Left lobe of liver (tissue), 2 donors: ENCODE measurements around the gene GSN. TPM values are rescaled to one million over a fixed set of nuclear protein-coding genes. Genes with fewer than 3 reads are reported as not detected.
A peak's percentile ranks its signal among the peaks of the same experiment; 100 is the strongest.

ENCODE experiments used
- ATAC-seq: fragments of 200-7000 bp; cut with Tn5 transposase; one replicate; pipeline ENCODE4 v1.9.1; 2020; ENCODE audit warnings: mild to moderate bottlenecking, moderate library complexity
- DNase-seq: peaks from one replicate; pipeline ENCODE4 v3.0.0-alpha.2; 2020; ENCODE audit warnings: low spot score
- total RNA-seq: library from RNA; stranded (reverse); gene quantifications from one replicate; pipeline ENCODE4 v1.2.1, GENCODE V29; 2021
- donor health status: DM: no; HTN: no; CAD: no; lungs with moderate emphysema.
- donor health status: DM: no; HTN: yes; CAD: no.

GSN gene
- total RNA-seq, 1 donor from 2014 or later: 30.8 TPM

DNA sequence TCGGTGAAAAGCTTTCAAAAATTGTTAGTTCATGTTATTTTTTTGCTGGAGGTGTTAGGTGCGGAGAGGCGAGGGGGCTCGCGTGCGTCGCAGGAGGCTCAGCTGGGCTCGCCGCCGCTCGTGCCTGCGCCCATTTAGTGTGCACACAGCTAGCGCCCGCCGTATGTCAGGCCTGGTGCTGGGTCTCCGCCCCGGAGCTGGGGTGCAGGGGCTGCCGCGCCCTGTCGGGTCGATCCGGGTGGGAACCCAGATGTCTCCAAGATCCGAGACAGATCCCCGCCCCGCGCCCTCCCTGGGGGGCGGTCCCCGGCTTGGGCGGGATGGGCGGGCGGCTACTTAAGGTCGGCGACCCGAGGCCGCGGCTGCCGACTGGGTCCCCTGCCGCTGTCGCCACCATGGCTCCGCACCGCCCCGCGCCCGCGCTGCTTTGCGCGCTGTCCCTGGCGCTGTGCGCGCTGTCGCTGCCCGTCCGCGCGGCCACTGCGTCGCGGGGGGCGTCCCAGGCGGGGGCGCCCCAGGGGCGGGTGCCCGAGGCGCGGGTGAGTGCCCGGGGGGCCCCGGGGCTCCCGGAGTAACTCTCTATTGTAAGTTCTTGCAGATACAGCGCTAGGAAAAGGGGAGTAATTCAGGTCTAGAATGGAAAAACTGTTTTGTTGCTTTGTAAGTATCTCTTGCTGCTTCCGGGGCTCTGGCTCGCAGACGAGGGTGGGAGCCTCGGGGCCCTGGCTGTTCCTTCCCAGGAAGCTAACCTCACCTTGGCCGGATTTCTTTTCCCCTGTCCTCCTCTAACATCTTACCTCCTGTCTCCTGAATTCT lies 31.7 kb downstream of the GSN start:
- DNase-seq (no peak), ATAC-seq (peak; percentile 53)

DNA sequence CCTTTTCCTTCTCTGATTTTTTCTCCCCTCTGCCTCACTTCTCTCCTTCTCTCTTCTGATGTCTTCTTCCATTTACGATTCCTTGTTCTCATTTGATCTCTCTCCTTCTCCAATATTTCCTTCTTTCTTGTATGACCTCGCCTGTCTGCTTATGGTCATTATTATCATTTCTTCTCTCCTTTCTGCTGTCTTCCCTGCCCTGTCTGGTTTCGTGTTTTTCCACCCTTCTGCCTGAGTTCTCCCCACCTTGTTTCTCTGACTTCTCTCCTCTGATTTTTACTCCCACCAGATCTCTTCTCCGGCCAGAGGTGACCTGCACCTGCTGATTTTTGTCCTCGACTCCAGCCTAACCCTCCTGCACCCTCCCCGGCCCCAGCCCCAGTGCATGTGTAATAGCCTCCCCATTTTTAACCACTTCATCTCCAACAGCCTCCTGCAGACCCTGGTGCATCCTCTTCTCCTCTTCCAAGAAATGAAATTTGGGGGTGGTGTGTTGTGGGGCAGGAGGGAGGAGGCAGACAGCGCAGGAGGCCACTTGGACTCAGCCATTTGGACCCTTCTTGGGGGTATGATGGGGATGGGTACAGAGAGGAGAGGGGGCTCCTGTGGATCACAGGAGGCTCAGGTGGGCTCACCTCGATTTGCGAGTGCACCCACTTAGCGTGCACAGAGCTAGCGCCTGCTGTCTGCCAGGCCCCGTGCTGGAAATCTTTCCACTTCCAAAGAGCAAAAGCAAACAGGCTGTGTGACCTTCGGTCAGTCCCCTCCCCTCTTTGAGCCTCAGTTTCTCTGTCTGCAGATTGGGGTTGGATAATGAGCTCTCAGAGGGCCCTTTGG lies 32.5 kb downstream of the GSN start:
- ATAC-seq (no peak), DNase-seq (no peak)

DNA sequence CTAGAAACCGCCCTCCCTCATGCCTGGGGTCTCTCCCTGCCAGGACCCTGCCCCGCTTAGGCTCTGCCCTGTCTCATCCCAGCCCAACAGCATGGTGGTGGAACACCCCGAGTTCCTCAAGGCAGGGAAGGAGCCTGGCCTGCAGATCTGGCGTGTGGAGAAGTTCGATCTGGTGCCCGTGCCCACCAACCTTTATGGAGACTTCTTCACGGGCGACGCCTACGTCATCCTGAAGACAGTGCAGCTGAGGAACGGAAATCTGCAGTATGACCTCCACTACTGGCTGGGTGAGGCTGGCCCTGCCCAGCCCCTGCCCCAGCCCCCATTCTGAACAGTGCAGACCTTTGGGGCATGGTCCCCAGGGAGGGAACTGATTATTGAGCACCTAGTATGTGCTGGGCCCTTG lies 33.9 kb downstream of the GSN start:
- ATAC-seq: no peak

GRCh38 chr9:121302341-121302740 lies 34.4 kb downstream of the GSN start:
- no peak for DNase-seq
- ATAC-seq: no peak

More for the DNA sequence above, 33.9 kb downstream of the GSN start:
- DNase-seq: no peak

- DNase-seq: no peak
- no peak for ATAC-seq
Observed at GRCh38 chr9:121302786-121303185, 34.8 kb downstream of the GSN start.

DNA sequence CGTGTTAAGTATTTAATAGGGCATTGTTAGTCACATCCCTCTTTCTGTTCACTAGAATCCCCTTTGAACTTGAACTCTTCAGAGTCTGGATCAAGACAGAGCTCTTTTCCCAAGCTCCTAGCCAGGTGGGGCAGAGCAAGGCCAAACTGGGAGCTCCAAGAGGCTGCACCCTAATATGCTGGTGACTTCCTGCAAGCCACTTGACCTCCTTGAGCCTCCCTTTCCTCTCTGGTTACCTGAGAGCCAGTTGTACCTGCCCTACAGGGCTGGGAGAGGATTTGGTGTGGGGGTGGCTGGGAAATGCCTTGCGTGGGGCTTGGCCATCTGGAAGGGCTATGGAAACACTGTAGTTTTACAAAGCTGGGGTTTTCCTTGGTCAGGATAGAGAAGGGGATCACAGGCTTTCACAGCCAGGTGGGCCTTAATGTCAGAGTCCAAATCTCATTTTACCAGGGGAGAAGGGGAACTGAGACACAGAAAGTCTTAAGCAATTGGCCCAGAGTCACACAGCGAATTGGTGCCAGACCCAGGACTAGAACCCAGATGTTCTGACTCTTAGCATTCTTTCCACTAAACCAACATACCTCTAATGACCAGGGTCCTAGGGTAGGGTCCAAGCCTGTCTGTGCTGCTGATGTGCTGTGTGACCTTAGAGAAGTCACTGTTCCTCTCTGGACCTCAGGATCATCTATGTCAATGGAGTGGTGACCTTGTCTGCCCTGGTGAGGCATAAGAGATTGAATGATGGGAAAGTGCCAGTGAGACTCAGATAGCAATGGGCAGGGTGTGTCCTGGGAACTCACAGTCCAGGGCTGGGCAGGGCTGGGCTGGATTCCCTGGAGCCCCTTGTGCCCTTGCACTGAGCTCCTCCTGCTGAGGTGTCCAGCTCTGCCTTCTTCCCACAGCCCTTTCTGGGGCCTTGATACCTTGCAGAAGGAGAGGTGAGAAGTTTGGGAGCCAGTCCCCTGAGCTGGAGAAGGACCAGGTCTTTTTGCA lies 35.8 kb downstream of the GSN start:
- ATAC-seq: no peak
- DNase-seq: no peak

GRCh38 chr9:121304707-121305106 lies 36.7 kb downstream of the GSN start:
- ATAC-seq: no peak
- DNase-seq: no peak

GRCh38 chr9:121305269-121305994 lies 37.5 kb downstream of the GSN start:
- DNase-seq (no peak), ATAC-seq (peak; percentile 77)

DNA sequence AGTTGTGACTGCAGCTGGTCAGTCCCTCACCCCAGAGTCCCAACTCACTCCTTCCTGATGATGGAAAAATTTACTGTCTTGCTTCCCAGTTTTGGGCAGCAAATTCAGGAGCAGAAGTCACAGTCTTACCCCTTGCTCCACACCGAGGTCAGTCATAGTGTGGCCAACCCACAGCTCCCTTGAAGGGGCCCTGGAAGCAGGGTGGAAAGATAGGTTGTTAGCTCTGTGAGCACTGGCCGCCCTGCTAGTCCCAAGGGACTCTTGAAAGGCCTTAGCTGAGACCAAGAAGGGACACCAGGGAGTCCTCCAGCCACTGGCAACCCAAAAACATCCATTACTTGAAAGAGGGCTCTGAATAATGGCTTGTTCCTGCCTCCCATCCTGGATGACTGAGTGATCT lies 40.0 kb downstream of the GSN start:
- no peak for DNase-seq

DNA sequence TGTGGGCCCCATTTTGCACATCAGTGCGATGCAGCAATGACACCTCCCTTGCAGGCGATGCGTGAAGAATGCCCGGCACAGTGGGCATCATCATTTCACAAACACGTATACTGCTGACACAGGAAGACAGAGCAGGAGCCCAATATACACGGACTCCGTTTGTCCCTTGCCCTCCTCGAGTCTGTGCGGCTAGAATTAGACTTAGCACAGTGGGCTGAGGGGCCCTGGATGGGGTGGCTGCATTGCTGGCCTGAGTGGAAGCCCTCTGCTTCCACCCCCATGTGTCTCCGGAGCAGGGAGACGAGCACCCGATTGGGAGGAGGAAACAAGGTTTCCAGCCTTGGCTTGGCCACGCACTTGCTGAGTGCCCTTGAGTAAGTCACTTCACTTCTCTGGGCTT lies 40.8 kb downstream of the GSN start:
- ATAC-seq (no peak), DNase-seq (no peak)

More for the DNA sequence above, 40.0 kb downstream of the GSN start:
- no peak for ATAC-seq

- ATAC-seq: no peak
- DNase-seq: no peak
Observed at GRCh38 chr9:121309171-121309570, 41.2 kb downstream of the GSN start.

DNA sequence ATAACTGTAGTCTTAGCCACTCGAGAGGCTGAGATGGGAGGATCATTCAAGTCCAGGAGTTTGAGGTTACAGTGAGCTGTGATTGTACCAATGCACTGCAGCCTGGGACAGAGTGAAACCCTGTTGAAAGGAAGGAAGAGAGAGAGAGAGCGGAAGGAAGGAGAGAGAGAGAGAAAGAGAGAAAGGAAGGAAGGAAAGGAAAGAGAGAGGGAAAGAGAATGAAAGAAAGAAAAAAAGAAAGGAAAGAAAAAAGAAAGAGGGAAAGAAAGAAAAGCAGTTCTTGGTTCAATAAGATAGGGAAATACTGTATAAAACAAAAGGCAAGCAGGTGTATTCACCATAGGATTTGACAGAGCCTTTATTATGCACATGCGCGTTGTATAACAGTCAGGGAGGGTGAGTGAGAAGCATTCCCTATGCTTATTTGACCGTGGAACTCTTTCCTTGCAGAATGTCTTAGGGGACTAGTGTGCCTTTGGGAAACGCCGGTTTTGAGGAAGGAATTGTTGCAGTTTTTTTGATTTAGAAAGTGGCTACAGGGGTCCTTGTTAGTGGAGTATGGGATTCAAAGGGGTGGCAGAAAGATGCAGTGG lies 42.0 kb downstream of the GSN start:
- ATAC-seq (no peak), DNase-seq (no peak)

- DNase-seq: no peak
- no peak for ATAC-seq
Observed at GRCh38 chr9:121310571-121310970, 42.6 kb downstream of the GSN start.

- no peak for DNase-seq
- no peak for ATAC-seq
Observed at GRCh38 chr9:121312169-121312568, 44.2 kb downstream of the GSN start.

DNA sequence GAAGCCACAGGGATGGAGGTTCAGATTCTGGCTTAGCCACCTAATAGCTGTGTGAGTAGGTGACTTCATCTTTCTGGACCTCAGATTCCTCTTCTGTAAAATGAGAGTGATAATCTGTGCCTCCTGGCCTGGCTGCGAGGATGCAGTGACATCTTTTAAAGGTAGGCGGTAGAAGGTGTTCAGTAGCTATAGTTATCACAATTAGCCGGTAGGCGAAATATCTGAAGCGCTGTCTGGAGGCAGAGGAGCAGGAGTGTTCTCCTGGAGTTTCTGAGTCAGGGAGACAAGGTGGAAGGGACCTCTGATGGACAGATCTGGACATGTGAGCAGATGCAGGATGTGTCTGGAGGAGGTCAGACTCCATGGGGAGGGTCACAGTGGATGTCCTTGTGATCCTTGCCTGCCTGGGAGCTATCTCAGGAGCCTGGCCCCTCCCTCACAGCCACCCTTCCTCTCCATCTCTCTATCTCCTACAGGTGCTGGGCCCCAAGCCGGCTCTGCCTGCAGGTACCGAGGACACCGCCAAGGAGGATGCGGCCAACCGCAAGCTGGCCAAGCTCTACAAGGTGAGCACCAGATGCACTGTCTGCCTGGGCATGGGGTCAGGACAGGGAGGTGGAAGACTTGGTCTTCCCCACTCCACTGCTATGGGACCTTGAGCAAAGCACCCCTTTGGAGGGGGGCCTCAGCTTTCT lies 45.6 kb downstream of the GSN start:
- ATAC-seq (no peak), DNase-seq (no peak)

DNA sequence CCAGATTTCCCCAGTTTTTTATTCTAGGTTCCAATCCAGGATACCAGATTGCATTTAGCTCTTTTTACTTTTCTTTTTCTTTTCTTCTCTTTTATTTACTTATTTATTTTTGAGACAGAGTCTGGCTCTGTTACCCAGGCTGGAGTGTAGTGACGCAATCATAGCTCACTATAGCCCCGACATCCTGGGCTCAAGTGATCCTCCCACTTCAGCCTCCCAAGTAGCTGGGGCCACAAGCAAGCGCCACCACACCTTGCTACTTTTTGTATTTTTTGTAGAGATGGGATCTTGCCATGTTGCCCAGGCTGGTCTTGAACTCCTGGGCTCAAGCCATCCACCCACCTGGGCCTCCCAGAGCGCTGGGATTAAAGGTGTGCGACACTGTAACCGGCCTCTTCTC lies 48.4 kb downstream of the GSN start:
- no peak for DNase-seq
- ATAC-seq: no peak

GRCh38 chr9:121316852-121317373 lies 49.0 kb downstream of the GSN start:
- no peak for ATAC-seq

GRCh38 chr9:121317737-121318630 lies 50.0 kb downstream of the GSN start:
- DNase-seq: peak; percentile 88
- peak; percentile 79 for ATAC-seq

More at GRCh38 chr9:121316852-121317373, 49.0 kb downstream of the GSN start:
- no peak for DNase-seq
